ENCODE measurements around the gene LCN15.

LCN15 gene

DNA sequence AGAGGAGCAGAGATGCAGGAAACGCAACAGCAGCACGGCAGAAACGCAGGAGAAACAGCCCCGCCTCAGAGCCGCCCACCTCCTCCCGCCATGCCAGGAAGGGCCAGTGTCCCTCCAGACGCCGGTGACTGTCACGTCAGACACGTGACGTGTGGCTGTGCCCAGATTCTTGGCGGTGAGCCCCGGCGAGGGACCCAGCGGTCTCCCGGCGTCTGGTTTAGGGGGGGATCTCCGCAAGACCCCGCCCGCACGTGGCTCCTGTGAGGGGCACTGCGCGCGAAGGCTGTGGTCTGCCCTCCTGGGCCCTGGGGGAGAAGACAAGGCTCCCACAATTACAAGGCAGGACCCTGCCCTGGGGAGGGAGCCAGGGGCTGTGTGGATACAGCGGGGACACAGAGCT is 3.9 kb downstream of the LCN15 start:
- no peaks in the 10 kb centered on the region for H3K36me3 ChIP-seq
- H3K9me3 ChIP-seq: no peaks in the 10 kb centered on the region
- TF ChIP-seq, protein P1, sequence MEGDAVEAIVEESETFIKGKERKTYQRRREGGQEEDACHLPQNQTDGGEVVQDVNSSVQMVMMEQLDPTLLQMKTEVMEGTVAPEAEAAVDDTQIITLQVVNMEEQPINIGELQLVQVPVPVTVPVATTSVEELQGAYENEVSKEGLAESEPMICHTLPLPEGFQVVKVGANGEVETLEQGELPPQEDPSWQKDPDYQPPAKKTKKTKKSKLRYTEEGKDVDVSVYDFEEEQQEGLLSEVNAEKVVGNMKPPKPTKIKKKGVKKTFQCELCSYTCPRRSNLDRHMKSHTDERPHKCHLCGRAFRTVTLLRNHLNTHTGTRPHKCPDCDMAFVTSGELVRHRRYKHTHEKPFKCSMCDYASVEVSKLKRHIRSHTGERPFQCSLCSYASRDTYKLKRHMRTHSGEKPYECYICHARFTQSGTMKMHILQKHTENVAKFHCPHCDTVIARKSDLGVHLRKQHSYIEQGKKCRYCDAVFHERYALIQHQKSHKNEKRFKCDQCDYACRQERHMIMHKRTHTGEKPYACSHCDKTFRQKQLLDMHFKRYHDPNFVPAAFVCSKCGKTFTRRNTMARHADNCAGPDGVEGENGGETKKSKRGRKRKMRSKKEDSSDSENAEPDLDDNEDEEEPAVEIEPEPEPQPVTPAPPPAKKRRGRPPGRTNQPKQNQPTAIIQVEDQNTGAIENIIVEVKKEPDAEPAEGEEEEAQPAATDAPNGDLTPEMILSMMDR (IDR thresholded peaks at IDR 0.05; ENCODE audit: low read depth, low read length): no peak; the same call in 1 of the 2 replicates
- DNase-seq: peak; percentile 75
- peak overlapping the region; percentile 25 for H3K4me3 ChIP-seq (ENCODE audit: low read depth, low read length)
- no peaks in the 10 kb centered on the region for H3K27me3 ChIP-seq
- peaks cover 17% of the 10 kb centered on the region for H3K4me1 ChIP-seq

DNA sequence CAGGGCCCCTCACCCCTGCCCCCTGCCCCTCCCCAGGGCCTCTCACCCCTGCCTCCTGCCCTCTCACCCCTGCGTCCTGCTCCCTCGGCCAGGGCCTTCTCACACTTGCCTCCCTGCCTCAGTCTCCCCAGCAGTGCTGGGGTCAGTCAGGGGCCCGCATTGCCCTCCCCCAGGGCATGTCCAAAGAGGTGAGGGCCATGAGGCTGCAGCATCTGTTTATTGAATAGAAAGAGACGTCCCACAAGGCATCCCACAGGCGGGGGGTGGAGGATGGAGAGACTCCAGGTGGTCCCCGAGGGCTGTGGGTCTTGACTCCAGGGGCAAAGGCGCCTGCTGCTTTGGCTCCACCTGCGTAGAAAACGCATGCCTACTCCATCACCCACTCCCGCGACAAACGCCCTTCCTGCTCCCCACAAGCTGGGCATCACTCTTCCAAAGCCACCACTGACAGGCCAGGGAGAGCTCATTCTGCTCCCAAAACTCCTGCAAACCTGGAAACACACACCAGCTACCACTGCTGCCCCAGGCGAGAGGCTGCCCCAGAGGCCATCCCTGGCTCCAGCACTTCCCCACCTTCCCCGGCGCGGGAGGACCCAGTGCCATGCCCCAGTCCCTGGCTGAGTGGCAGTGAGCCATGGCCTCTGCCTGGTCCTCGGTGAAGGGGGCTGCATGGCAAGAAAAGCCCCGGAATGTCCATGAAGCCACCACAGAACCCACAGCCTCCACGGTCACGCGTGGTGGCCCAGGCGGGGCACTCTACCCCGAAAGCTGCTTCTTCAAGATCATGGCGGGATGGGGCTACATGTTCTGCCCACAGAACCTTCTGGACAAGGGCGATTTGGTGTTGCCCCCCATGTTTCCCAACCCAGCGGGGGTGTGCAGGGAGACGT is 4.6 kb downstream of the LCN15 start:
- H3K36me3 ChIP-seq: no peaks in the 10 kb centered on the region
- DNase-seq: no peak
- TF ChIP-seq, protein P1 (IDR thresholded peaks at IDR 0.05; ENCODE audit: low read depth, low read length): no peak
- H3K27me3 ChIP-seq: no peaks in the 10 kb centered on the region
- no peaks in the 10 kb centered on the region for H3K9me3 ChIP-seq
- H3K4me1 ChIP-seq: peaks cover 17% of the 10 kb centered on the region
- no peak overlapping the region for H3K4me3 ChIP-seq (ENCODE audit: low read depth, low read length)

DNA sequence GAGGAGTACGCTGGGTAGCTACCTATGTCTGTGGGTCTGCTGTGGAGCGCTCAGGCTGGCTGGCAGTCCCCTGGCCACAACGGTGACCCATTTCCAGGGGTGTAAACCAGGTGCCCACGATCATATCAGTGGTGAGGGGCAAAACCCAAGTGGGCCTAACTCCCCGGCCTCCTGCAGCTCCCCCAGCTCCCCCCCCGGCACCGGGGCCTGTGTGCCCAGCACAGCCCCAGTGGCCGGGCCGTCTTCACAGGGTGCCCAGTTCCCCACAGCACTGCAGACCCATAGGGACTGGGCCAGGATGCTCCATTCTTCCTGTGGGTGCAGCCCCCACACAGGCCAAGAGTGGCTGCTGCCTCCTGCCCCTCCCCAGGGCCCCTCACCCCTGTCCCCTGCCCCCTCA is 5.3 kb downstream of the LCN15 start:
- Histone ChIP-seq H3K9me3 (no peaks in the 10 kb centered on the region), H3K4me1 (peaks cover 17% of the 10 kb centered on the region), H3K36me3 (no peaks in the 10 kb centered on the region), H3K4me3 (ENCODE audit: low read depth, low read length) (no peak overlapping the region), H3K27me3 (no peaks in the 10 kb centered on the region)
- TF ChIP-seq, protein P1 (IDR thresholded peaks at IDR 0.05; ENCODE audit: low read depth, low read length): no peak
- DNase-seq: no peak

GRCh38 chr9:136757751-136758140 is 6.6 kb downstream of the LCN15 start:
- no peaks in the 10 kb centered on the region for H3K36me3 ChIP-seq
- no peak for DNase-seq
- peaks cover 14% of the 10 kb centered on the region for H3K4me1 ChIP-seq
- TF ChIP-seq, protein P1 (IDR thresholded peaks at IDR 0.05; ENCODE audit: low read depth, low read length): no peak
- no peak overlapping the region for H3K4me3 ChIP-seq (ENCODE audit: low read depth, low read length)
- H3K27me3 ChIP-seq: no peaks in the 10 kb centered on the region
- H3K9me3 ChIP-seq: no peaks in the 10 kb centered on the region

GRCh38 chr9:136757328-136757727 is 7.0 kb downstream of the LCN15 start:
- H3K9me3 ChIP-seq: no peaks in the 10 kb centered on the region
- H3K36me3 ChIP-seq: no peaks in the 10 kb centered on the region
- DNase-seq: no peak
- TF ChIP-seq, protein P1 (IDR thresholded peaks at IDR 0.05; ENCODE audit: low read depth, low read length): no peak
- no peaks in the 10 kb centered on the region for H3K27me3 ChIP-seq
- no peak overlapping the region for H3K4me3 ChIP-seq (ENCODE audit: low read depth, low read length)
- peaks cover 14% of the 10 kb centered on the region for H3K4me1 ChIP-seq

DNA sequence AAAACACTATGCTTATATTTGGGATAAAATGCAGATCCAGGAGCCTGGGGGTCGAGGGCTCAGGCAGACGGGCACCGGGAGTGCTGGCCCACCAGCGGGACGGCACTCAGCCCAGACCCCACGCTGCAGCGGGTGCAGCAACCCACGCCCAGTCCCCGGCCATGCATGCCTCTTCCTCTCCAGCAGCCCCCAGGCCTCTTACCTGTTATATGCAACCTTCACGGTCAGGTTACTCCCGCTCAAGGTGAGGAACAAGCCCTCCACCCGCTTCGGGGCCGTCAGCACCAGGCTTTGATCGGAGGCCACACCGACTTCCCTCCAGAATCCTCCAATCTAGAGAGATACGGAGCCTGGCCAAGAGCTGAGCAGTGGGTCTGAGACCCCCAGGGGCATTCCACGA is 7.5 kb downstream of the LCN15 start:
- no peak for DNase-seq
- Histone ChIP-seq H3K27me3 (no peaks in the 10 kb centered on the region), H3K9me3 (no peaks in the 10 kb centered on the region; the same call in 1 of the 2 replicates), H3K4me1 (peaks cover 14% of the 10 kb centered on the region), H3K36me3 (no peaks in the 10 kb centered on the region), H3K4me3 (ENCODE audit: low read depth, low read length) (no peak overlapping the region)
- TF ChIP-seq, protein P1 (IDR thresholded peaks at IDR 0.05; ENCODE audit: low read depth, low read length): no peak

Data from BE2C (cell line).